ENCODE results near the gene IGSF8. TPM values are rescaled to one million over a fixed set of nuclear protein-coding genes. Genes with fewer than 3 reads are reported as not detected.
A peak's percentile ranks its signal among the peaks of the same experiment; 100 is the strongest.

Gene IGSF8
- total RNA-seq, 1 donor from 2014 or later: 32.9 TPM

DNA sequence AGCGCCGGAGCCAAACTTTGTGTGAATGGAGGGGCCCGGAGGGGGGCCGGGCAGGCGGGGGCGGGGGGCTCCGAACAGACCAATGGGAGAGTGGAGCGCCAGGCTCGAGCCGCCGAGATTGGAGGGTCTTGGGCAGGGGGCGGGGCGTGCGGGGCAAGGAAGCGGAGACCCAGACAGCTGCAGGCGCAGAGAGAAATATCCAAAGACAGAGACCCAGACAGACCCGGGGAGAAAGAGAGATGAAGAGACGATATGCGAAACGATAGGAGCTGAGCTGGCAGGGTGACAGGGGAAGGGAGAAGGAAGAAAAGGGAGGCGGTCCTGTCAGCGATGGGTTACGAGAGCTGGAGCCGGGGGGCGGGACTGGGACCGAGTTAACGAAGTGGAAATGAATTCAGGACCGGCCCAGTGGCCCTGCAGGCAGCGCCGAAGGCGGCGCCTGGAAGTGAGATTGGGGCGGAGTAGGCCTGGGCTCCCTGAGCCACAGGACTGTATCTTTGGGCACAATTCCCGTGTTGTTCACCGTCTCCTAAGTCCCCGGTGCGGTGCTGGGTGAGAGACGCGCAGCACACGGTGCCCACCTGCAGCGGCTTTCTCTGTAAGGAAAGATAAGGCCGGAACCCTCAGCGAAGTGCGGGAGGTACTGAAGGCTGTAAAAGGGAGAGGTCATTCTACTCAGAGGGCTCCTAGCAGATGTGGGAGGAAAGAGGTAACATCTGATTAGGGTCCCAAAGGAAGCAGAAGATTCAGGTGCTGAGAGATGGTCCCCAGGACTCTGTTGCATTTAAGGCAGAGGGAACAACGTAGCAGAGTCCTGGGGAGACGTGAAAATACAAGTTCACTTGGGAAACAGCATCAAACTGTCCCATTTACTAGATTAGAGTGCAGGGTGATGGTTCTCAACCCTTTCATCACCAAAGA lies 27.9 kb downstream of the IGSF8 start:
- peaks cover 42% of the 10 kb centered on the region for H3K27me3 ChIP-seq (ENCODE audit: control insufficient read depth, insufficient read depth, low read length)
- peak overlapping the region; percentile 40 for H3K4me3 ChIP-seq (ENCODE audit: low read depth, low read length)
- no peak for TF ChIP-seq CTCF (IDR thresholded peaks at IDR 0.05; ENCODE audit: insufficient read depth, low read length, poor library complexity, severe bottlenecking)
- DNase-seq (ENCODE audit: low read depth): no peak
- H3K36me3 ChIP-seq (ENCODE audit: control insufficient read depth, insufficient read depth, low read length): no peaks in the 10 kb centered on the region

GRCh38 chr1:160069460-160070231 lies 28.8 kb downstream of the IGSF8 start, which contains the start of gene KCNJ10:
KCNJ10 (minus strand) TSS chr1:160070160; CDS start chr1:160042532, 27,628 bp downstream.
- no peak for DNase-seq (ENCODE audit: low read depth)
- H3K4me3 ChIP-seq (ENCODE audit: low read depth, low read length): peak within 1 kb of the TSS; percentile 40
- peaks cover 42% of the 10 kb centered on the region for H3K27me3 ChIP-seq (ENCODE audit: control insufficient read depth, insufficient read depth, low read length)
- H3K36me3 ChIP-seq (ENCODE audit: control insufficient read depth, insufficient read depth, low read length): no peaks in the 10 kb centered on the region
- no peak for TF ChIP-seq CTCF (IDR thresholded peaks at IDR 0.05; ENCODE audit: insufficient read depth, low read length, poor library complexity, severe bottlenecking)

DNA sequence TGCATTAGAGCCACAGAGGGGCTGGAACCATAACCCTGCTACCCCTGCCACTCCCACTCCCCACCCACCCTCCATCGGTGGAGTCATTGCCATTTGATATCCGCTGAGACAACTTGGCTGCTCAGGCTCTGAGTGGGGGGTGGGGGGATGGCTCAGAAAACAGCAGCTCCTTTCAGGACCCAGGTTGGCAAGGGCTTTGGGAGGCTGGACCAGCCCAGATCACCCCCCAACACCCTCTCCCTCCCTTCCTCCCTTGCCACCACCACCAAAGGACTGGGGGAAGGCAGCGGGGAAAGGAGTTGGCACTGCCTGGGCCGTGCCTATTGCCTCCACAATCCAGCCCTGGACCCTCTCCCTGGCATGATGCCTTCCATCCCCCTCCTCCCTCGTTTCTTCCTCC lies 30.2 kb downstream of the IGSF8 start:
- peaks cover 42% of the 10 kb centered on the region for H3K27me3 ChIP-seq (ENCODE audit: control insufficient read depth, insufficient read depth, low read length)

GRCh38 chr1:160066829-160067745 lies 31.3 kb downstream of the IGSF8 start:
- Histone ChIP-seq H3K36me3 (ENCODE audit: control insufficient read depth, insufficient read depth, low read length) (no peaks in the 10 kb centered on the region), H3K27me3 (ENCODE audit: control insufficient read depth, insufficient read depth, low read length) (peaks cover 53% of the 10 kb centered on the region), H3K4me3 (ENCODE audit: low read depth, low read length) (no peak overlapping the region)
- DNase-seq (ENCODE audit: low read depth): no peak
- TF ChIP-seq CTCF (IDR thresholded peaks at IDR 0.05; ENCODE audit: insufficient read depth, low read length, poor library complexity, severe bottlenecking): no peak

More for the DNA sequence above, 30.2 kb downstream of the IGSF8 start:
- H3K4me3 ChIP-seq (ENCODE audit: low read depth, low read length): no peak overlapping the region
- no peak for TF ChIP-seq CTCF (IDR thresholded peaks at IDR 0.05; ENCODE audit: insufficient read depth, low read length, poor library complexity, severe bottlenecking)
- H3K36me3 ChIP-seq (ENCODE audit: control insufficient read depth, insufficient read depth, low read length): no peaks in the 10 kb centered on the region
- no peak for DNase-seq (ENCODE audit: low read depth)

DNA sequence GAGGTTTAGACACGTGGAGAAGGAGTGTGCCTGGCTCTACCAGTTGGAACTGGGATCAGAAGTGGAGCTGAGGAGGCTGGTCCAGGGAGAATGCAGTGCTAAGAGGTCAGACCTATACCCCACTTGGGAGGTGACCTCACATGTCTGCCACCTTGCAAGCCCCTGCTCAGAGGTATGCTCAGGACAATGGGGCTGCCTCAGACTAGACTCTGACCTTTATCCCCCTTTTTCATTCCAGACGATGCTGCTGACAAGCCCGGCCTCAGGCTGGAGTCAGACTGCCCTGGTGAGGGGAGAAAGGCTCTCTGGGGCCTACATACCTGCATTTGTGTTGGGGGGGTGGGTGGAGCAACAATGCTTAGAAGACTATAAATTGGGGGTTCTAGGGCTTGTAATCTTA lies 33.7 kb downstream of the IGSF8 start:
- Histone ChIP-seq H3K27me3 (ENCODE audit: control insufficient read depth, insufficient read depth, low read length) (peaks cover 56% of the 10 kb centered on the region), H3K4me3 (ENCODE audit: low read depth, low read length) (no peak overlapping the region), H3K36me3 (ENCODE audit: control insufficient read depth, insufficient read depth, low read length) (no peaks in the 10 kb centered on the region)
- no peak for TF ChIP-seq CTCF (IDR thresholded peaks at IDR 0.05; ENCODE audit: insufficient read depth, low read length, poor library complexity, severe bottlenecking)
- no peak for DNase-seq (ENCODE audit: low read depth)
